Measurements from ENCODE around the gene PRR32.

GRCh38 chrX:126820700-126821420, 1.3 kb downstream of the PRR32 start:
- TF ChIP-seq ATF3 (IDR thresholded peaks at IDR 0.05): no peak
- no peak for TF ChIP-seq GABPA (IDR thresholded peaks at IDR 0.05 in 1 of 2, conservative IDR thresholded peaks at IDR 0.05 in 1 of 2)
- TF ChIP-seq CTCF (IDR thresholded peaks at IDR 0.05; ENCODE audit: low read depth, low read length, missing input control): no peak
- no peak for TF ChIP-seq ZBTB33 (IDR thresholded peaks at IDR 0.05)
- no peak for TF ChIP-seq REST (IDR thresholded peaks at IDR 0.05)
- TF ChIP-seq EGR1 (IDR thresholded peaks at IDR 0.05; ENCODE audit: low read depth in 2 of 2): no peak
- no peak for TF ChIP-seq SP1 (IDR thresholded peaks at IDR 0.05)
